ENCODE measurements around the gene CCM2.

DNA sequence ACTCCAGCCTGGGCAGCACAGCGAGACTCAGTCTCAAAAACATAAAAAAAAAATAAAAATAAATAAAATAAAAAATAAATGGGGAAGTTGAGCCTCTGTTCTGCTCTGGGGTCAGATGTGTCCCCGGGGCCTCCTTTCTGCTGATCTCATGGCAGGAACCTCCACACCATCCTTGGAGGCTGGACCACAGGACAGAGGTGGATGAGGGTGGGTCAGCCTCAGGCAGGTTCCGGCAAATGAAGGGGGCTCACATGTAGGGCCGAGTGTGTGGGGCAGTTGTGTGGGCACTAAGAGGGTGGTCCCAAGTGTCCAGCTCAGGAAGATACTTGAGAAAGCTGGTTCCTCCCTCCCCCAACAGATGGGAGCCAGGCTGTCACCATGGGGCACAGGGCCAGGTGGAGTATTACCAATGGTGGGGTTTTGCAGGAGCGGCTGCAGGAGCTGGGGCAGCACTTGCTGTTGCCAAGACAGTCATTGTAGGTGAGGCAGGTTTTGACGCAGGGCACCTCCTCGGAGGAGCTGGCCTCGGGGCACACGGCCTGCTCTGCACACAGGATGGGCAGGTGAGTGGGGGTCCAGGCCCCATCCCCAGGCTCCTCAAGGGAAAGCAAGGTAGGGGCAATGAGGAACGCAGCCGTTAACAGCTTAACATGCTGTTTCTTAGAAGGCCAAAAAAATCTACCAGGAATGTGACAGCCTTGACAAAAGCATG is 125.3 kb downstream of the CCM2 start:
- TF ChIP-seq, protein P1, sequence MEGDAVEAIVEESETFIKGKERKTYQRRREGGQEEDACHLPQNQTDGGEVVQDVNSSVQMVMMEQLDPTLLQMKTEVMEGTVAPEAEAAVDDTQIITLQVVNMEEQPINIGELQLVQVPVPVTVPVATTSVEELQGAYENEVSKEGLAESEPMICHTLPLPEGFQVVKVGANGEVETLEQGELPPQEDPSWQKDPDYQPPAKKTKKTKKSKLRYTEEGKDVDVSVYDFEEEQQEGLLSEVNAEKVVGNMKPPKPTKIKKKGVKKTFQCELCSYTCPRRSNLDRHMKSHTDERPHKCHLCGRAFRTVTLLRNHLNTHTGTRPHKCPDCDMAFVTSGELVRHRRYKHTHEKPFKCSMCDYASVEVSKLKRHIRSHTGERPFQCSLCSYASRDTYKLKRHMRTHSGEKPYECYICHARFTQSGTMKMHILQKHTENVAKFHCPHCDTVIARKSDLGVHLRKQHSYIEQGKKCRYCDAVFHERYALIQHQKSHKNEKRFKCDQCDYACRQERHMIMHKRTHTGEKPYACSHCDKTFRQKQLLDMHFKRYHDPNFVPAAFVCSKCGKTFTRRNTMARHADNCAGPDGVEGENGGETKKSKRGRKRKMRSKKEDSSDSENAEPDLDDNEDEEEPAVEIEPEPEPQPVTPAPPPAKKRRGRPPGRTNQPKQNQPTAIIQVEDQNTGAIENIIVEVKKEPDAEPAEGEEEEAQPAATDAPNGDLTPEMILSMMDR (conservative IDR thresholded peaks at IDR 0.05) = no peak
- no peak for TF ChIP-seq ZFX (IDR thresholded peaks at IDR 0.05)
